Right cardiac atrium (tissue), 5 donors: Measurements from ENCODE around the gene CYP4F2. TPM values are rescaled to one million over a fixed set of nuclear protein-coding genes. Genes with fewer than 3 reads are reported as not detected.
A peak's percentile ranks its signal among the peaks of the same experiment; 100 is the strongest.
"Not testable (repeated sequence)": the region's sequence is repeated elsewhere in the genome, so short reads cannot be mapped to it uniquely, and the experiment has no call there.

ENCODE experiments used
- ATAC-seq, 2 donors: fragments of 200-7000 bp; cut with Tn5 transposase; one replicate each; pipeline versions ENCODE4 v1.8.0 to v1.9.1; 2020; ENCODE audit warnings: moderate library complexity in 2 of 2, mild to moderate bottlenecking in 1 of 2
- DNase-seq, 3 donors: peaks; one replicate each; pipeline ENCODE4 v3.0.0-alpha.2; 2020
- H3K27ac ChIP-seq: one replicate; pipeline ENCODE4 v1.5.1; 2013; ENCODE audit warnings: mild to moderate bottlenecking, low read length, control low read depth, moderate library complexity
- H3K27me3 ChIP-seq: one replicate; pipeline ENCODE4 v1.6.1; 2013; ENCODE audit not compliant: control insufficient read depth, insufficient read depth
- H3K4me1 ChIP-seq: one replicate; pipeline ENCODE4 v1.6.1; 2013; ENCODE audit warnings: low read length; ENCODE audit not compliant: control insufficient read depth, insufficient read depth
- H3K4me3 ChIP-seq: one replicate; pipeline ENCODE4 v1.5.1; 2013; ENCODE audit warnings: low read length, control low read depth
- H3K9me3 ChIP-seq: one replicate; pipeline ENCODE4 v1.6.1; 2013; ENCODE audit warnings: low read length; ENCODE audit not compliant: control insufficient read depth
- WGBS: extraction: QIAGEN DNeasy Blood & Tissue Kit; methylation state at CpG from one replicate; pipeline ENCODE4 v1.1.7; 2013; 5-methylcytosine and 5-hydroxymethylcytosine counted together
- intact Hi-C, 4 donors: fragments of 100-400 bp; cut with DNase I; formaldehyde crosslinking; loops; one replicate each; pipeline versions ENCODE4 v1.11.0 to v1.14.0; 2022 to 2023
- polyA plus RNA-seq: library from polyadenylated mRNA; stranded (reverse); fragments of 200-250 nt; gene quantifications from one replicate; pipeline ENCODE4 v1.2.3, GENCODE V29; 2013
- total RNA-seq, 4 donors: library from RNA; stranded (reverse); fragmentation: NEBNext Ultra II Directional; extraction: Animal tissue kit (Norgen Biotek cat#: 25700); gene quantifications; one replicate each; pipeline ENCODE4 v1.2.1, GENCODE V29; 2021
- donor health status: healthy with polysubstance abuse.
- donor health status: DM: no; HTN: yes; CAD: no.
- donor health status: DM: no; HTN: no; CAD: no.
- donor health status: DM: no; HTN: yes; CAD: no; lungs with severe emphysema.
- donor health status: DM: yes; HTN: yes; CAD: no.

Gene CYP4F2
- total and polyA plus RNA-seq, 5 donors, result not detected

DNA sequence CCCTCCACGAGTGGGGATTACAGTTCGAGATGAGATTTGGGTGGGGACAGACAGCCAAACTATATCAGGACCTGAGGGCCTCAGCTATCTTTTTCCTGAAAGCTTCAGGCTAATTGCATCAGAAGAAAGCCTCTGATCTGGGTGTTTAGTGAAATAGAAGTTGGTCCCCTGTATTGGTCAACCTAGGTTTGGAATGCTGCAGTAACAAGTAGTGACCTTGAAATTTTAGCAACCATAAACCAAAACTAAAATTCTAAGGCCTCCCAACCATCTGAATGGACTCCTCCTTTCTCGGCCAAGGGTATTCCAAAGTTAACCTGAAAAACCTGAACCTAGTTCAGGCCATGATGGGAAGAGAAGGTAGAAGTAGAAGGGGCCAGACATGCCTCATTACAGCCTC is 47.5 kb downstream of the CYP4F2 start:
- Histone ChIP-seq H3K27me3 (peaks cover 2% of the 10 kb centered on the region), H3K27ac (no peak overlapping the region), H3K4me3 (no peak overlapping the region), H3K9me3 (peaks cover 2% of the 10 kb centered on the region), H3K4me1 (no peaks in the 10 kb centered on the region)
- 78% methylated on average over 3 of the region's 3 CpGs for WGBS
- intact Hi-C loops, result no loop called here
- ATAC-seq (no peak), DNase-seq (no peak)

DNA sequence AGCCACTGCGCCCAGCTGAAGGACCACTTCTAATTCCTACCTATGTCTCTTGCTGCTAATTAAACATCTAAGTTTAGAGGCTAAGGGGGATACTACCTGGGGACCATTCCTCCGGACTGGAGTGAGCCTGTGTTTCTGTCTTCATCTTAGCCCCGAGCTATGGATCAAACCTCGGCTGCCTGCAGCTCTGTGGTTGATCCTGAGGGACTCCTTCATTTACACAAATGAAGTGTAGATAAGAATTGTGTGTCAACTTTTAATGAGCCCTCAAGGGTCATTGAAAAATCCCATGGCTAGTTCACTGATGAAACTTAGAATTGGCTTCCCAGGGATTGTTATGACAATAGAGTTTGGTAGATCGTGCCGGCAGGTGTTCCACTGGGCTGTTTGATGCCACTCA is 51.0 kb downstream of the CYP4F2 start:
- ATAC-seq, result no peak
- 81% methylated on average over 6 of the region's 6 CpGs for WGBS
- intact Hi-C loops, result no loop called here
- Histone ChIP-seq H3K9me3 (no peaks in the 10 kb centered on the region), H3K4me1 (no peaks in the 10 kb centered on the region), H3K27me3 (peaks cover 2% of the 10 kb centered on the region), H3K27ac (no peak overlapping the region), H3K4me3 (no peak overlapping the region)
- DNase-seq, result no peak

DNA sequence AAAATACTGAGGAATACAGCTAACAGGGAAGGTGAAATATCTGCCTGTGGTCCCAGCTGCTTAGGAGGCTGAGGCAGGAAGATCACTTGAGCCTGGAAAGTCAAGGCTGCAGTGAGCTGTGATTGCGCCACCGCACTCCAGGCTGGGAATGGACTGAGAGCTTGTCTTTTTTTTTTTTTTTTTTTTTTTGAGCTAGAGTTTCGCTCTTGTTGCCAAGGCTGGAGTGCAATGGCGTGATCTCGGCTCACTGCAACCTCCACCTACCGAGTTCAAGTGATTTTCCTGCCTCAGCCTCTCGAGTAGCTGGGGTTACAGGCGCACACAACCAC is 54.0 kb downstream of the CYP4F2 start:
- 67% methylated on average over 8 of the region's 8 CpGs for WGBS
- ATAC-seq, H3K27me3 ChIP-seq, H3K4me1 ChIP-seq, H3K9me3 ChIP-seq, H3K27ac ChIP-seq, H3K4me3 ChIP-seq, intact Hi-C loops: not testable (repeated sequence)
- DNase-seq, result peak; percentile 53 to 78 (median 60)

DNA sequence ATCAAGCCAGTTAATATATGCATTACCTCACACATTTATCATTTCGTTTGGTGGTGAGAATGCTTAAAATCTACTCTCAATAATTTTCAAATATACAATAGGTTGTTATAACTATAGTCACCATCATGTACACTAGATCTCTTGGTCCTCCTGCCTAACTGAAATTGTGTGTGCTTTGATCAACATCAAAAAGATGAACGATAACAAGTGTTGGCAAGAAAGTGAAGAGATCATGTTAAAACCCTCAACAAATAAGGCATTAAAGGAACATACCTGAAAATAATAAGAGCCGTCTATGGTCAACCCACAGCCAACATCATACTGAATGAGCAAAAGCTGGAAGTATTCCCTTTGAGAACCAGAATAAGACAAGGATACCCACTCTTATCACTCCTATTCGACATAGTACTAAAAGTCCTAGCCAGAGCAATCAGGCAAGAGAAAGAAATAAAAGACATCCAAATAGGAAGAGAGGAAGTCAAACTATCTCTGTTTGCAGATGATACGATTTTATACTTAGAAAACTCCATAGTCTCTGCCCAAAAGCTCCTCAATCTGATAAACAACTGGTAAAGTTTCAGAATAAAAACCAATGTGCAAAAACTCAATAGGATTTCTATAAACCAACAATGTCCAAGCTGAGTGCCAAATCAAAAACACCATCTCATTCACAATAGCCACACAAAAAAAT is 54.5 kb downstream of the CYP4F2 start:
- 60% methylated on average over 5 of the region's 5 CpGs for WGBS
- no peaks in the 10 kb centered on the region for H3K9me3 ChIP-seq
- H3K4me1 ChIP-seq, result no peaks in the 10 kb centered on the region
- H3K4me3 ChIP-seq, result no peak overlapping the region
- no peak overlapping the region for H3K27ac ChIP-seq
- intact Hi-C loops, result no loop called here
- DNase-seq, result no peak
- H3K27me3 ChIP-seq, result no peaks in the 10 kb centered on the region
- no peak for ATAC-seq

DNA sequence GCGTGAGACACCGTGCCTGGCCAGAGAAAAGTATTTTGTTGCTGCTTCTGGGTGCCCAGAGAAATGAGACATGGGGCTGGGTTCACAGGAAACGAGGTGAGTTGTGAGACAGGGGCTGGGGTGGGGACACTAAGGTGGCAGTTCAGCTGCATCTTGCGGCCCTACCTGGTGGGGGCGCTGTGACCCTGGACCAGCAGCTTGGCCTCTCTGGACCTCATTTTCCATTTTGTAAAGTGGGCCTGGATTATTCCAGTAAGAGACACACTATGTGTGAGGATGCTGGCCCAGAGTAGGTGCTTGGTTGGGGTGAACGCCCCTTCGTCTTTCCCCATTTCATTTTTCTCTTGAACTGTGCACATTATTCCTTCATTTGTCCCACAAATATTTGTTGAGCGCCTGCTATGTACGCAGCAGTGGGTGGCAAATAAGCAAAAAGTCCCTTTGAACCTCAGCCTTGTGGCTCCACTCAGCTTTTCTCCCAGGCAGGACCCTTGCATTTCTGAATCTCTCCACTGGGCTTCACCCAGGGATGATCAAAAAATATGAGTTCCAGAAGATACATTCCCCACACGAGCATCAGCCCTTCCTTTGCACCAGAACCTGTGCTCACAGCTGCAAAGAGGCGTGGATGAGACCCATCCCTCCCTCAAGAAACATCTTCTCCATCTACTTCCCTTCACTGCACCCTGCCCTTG is 55.9 kb downstream of the CYP4F2 start:
- ATAC-seq (no peak), DNase-seq (no peak)
- Histone ChIP-seq H3K9me3 (no peaks in the 10 kb centered on the region), H3K27me3 (no peaks in the 10 kb centered on the region), H3K4me1 (no peaks in the 10 kb centered on the region), H3K4me3 (no peak overlapping the region), H3K27ac (no peak overlapping the region)
- WGBS, result 60% methylated on average over 11 of the region's 11 CpGs
- intact Hi-C loops, result no loop called here

DNA sequence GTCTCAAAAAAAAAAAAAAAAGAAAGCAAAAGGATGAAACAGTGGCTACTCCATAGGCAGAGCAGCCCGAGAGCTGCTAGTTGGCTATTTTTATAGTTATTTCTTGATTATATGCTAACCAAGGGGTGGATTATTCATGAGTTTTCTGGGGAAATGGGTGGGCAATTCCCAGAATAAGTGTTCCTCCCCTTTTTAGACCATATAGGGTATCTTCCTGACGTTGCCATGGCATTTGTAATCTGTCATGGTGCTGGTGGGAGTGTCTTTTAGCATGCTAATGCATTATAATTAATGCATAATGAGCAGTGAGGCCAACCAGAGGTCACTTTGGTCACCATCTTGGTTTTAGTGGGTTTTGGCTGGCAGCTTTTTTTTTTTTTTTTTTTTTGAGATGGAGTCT is 57.0 kb downstream of the CYP4F2 start:
- Histone ChIP-seq H3K4me3 (no peak overlapping the region), H3K9me3 (no peaks in the 10 kb centered on the region), H3K27ac (no peak overlapping the region), H3K27me3 (no peaks in the 10 kb centered on the region), H3K4me1 (peaks cover 2% of the 10 kb centered on the region)
- no peak for ATAC-seq
- WGBS, result 57% methylated on average over 2 of the region's 2 CpGs
- intact Hi-C loops, result no loop called here
- DNase-seq, result no peak

DNA sequence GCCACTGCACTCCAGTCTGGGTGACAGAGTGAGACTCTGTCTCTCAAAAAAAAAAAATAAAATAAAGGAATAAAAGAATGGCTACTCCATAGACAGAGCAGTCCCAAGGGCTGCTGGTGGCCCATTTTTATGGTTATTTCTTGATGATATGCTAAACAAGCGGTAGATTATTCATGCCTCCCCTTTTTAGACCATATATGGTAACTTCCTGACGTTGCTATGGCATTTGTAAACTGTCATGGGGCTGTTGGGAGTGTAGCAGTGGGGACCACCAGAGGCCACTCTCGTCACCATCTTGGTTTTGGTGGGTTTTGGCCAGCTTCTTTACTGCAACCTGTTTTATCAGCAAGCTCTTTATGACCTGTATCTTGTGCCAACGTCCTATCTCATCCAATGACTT is 58.0 kb downstream of the CYP4F2 start:
- H3K27me3 ChIP-seq, ATAC-seq, H3K4me1 ChIP-seq, H3K27ac ChIP-seq, H3K4me3 ChIP-seq, intact Hi-C loops, H3K9me3 ChIP-seq, DNase-seq: not testable (repeated sequence)
- 61% methylated on average over 4 of the region's 4 CpGs for WGBS

DNA sequence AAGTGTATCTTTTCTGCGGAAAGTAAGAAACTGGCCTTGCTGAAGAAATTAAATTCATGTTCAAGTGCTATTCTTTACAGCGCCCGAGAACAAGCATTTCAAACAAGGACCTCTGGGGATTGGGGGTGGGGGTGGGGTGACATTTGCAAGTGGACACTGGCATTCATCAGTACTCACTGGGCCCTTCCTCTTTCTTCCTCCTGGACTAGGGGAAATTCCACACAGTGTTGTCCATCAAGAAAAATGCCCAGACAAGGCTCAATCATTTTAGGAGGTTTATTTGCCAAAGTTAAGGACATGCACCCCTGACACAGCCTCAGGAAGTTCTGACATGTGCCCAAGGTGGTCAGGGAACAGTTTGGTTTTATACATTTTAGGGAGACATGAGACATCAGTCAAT is 59.5 kb downstream of the CYP4F2 start:
- H3K27me3 ChIP-seq, result no peaks in the 10 kb centered on the region
- H3K4me3 ChIP-seq, result no peak overlapping the region
- H3K27ac ChIP-seq, result no peak overlapping the region
- intact Hi-C loops, result no loop called here
- DNase-seq, result no peak
- ATAC-seq, result no peak
- no peaks in the 10 kb centered on the region for H3K9me3 ChIP-seq
- peaks cover 3% of the 10 kb centered on the region for H3K4me1 ChIP-seq
- 95% methylated on average over 3 of the region's 3 CpGs for WGBS

DNA sequence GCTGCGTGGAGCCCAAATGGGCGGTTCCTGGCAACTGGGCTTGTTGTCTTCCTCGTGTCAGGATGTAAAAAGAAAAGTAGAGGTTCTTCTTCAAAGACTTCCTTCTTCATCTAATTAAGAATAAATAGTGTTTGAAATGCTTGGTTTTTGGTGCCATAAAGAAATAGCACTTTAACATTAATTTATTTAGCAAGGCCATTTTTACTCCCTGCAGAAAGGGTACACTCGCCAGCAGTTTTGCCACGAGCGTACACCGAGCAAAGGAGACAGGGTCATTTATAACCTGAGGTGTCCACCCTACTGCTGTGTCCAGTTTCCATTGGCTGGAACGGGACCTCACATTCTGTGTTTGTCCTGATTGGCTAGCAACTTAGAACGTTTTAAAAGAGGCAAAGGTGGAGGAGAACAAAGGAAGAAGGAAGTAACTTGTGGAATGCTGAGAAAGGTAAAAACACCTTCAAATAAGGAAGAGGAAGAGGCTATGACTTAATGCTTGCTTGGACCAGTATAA is 60.6 kb downstream of the CYP4F2 start:
- no peaks in the 10 kb centered on the region for H3K27me3 ChIP-seq
- H3K4me3 ChIP-seq, result peak overlapping the region; percentile 74
- H3K4me1 ChIP-seq, result peaks cover 3% of the 10 kb centered on the region
- H3K27ac ChIP-seq, result peak overlapping the region; percentile 93
- ATAC-seq (peak; percentile 25 to 34), DNase-seq (no peak)
- intact Hi-C loops, result no loop called here
- no peaks in the 10 kb centered on the region for H3K9me3 ChIP-seq
- under 1% methylated on average over 9 of the region's 9 CpGs for WGBS

DNA sequence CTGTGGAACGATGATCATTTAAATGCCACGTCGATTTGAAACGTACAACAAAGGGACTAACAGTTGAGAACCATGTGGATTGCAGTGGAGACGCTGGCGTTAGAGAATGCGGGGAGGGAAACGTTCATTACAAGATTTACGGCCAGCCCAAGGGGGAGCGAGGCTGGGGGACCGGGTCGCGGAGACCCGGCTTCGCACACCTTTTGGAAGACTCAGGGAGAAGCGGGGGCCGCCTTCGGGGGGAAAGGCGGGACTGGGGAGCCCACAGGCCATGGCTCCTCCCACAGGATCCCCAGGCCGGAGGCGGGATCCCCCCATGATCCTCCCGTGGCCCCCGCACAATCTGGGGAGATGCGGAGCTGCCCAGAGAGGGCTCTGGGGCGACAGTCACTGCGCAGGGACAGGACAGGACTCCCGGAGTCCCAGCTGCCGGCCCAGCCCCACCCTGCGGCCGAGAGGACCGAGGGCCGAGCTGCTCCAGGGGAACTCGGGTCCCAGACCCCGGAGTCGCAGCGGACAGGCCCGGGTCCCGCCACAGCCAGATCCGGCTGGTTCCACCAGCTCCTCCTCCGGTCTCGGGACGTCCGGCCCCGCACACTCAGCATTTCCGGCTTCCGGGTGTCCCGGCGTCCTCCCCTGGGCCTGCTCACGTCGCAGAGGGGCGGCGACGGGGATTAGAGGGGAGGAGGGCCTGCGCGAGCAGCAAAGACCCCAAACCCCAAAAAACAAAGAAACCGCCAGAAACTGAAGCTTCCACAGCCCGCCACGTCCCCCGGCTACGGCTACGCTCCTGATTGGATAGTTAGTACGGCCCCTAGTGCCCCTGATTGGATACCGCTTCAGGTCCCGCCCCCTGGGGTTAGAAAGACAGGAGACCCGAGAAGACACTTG is 61.3 kb downstream of the CYP4F2 start:
- ATAC-seq, result peak; percentile 100
- peak; percentile 98 to 99 (median 98) for DNase-seq
- Histone ChIP-seq H3K4me1 (peaks cover 3% of the 10 kb centered on the region), H3K27ac (peak overlapping the region; percentile 93), H3K4me3 (peak overlapping the region; percentile 74), H3K9me3 (no peaks in the 10 kb centered on the region), H3K27me3 (no peaks in the 10 kb centered on the region)
- under 1% methylated on average over 65 of the region's 65 CpGs for WGBS
- intact Hi-C loops, result no loop called here
